ENCODE data around the gene TBC1D8.

Gene TBC1D8

GRCh38 chr2:101006065-101006715, 145.0 kb downstream of the TBC1D8 start:
- Histone ChIP-seq H3K27me3 (ENCODE audit: control insufficient read depth in 3 of 3, insufficient read depth in 3 of 3, low read depth in 1 of 3, low read length in 3 of 3) (no peaks in the 10 kb centered on the region), H2BK15ac (ENCODE audit: low read length) (no peak overlapping the region), H3K4me2 (ENCODE audit: insufficient read depth, low read length, poor library complexity, severe bottlenecking) (no peak overlapping the region), H3K4ac (ENCODE audit: low read length) (no peak overlapping the region), H2AK5ac (ENCODE audit: low read depth, low read length) (no peak overlapping the region), H4K8ac (ENCODE audit: low read depth, low read length) (no peak overlapping the region), H3K23ac (ENCODE audit: low read depth, low read length, poor library complexity) (no peak overlapping the region), H3K18ac (ENCODE audit: low read length) (no peak overlapping the region), H3K36me3 (replicated peaks in 1 of 2; ENCODE audit: control insufficient read depth in 2 of 2, insufficient read depth in 2 of 2, low read length in 2 of 2) (peaks cover 45 to 80% of the 10 kb centered on the region in 2 donors), H2BK5ac (ENCODE audit: low read length) (no peak overlapping the region), H2BK120ac (ENCODE audit: low read depth, low read length) (no peak overlapping the region), H2AFZ (ENCODE audit: low read length) (no peak overlapping the region), H3K9ac (ENCODE audit: low read depth, low read length, poor library complexity) (no peak overlapping the region), H3K9me3 (replicated peaks in 1 of 2; ENCODE audit: control insufficient read depth in 2 of 2, insufficient read depth in 1 of 2, low read depth in 1 of 2, low read length in 2 of 2) (peaks cover 4% of the 10 kb centered on the region in 2 donors), H3K4me3 (ENCODE audit: low read length in 2 of 2) (no peak overlapping the region), H3K79me1 (ENCODE audit: low read depth, low read length) (peaks cover 16% of the 10 kb centered on the region), H3K14ac (ENCODE audit: low read length) (no peak overlapping the region), H4K91ac (ENCODE audit: low read depth, low read length, poor library complexity) (no peak overlapping the region), H3K27ac (replicated peaks; ENCODE audit: low read length) (no peak overlapping the region), H3K4me1 (ENCODE audit: control insufficient read depth in 2 of 2, insufficient read depth in 1 of 2, low read depth in 1 of 2, low read length in 2 of 2) (peaks cover 10 to 13% of the 10 kb centered on the region in 2 donors), H2BK12ac (ENCODE audit: low read length) (no peak overlapping the region)
- no CpG with 5 or more reads among the region's 4 CpGs for WGBS, 2 donors (ENCODE audit: extremely low coverage in 2 of 2, insufficient read length in 2 of 2, insufficient replicate concordance in 1 of 2)
- DNase-seq (ENCODE audit: low spot score) = no peak

DNA sequence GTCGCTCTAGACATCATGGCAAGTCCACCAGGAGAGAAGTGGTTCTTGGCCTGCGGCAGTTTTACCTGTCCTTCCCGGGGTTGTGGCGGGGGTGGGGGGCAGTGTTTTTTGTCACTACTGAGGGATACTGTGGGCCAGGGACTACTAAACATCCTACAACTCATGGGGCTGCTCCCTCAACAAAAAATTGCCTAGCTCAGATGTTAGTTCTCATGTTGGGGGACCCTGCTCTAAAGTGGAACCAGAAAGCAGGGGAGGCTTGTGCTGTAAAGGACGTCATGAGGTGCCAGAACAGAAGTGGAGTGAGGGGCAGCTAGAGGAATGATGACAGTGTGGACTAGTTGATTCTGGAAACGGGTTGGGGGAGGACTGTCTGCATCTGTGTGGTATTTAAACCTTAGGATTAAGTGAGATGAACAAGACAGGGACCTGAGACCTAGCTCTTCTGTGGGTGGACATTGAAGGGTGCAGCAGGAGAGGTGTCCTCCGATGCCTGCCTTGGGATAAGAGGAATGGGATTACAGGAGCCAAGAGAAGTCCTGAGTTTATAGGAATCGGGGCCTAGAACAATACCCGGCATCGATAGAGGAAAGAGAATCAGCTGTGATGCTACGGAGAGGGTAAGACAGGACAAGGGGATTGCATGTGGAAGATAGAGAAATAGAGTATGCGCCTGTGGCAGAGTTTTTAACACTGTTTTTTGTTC, 146.4 kb downstream of the TBC1D8 start:
- peaks cover 4% of the 10 kb centered on the region in 2 donors for H3K9me3 ChIP-seq (replicated peaks in 1 of 2; ENCODE audit: control insufficient read depth in 2 of 2, insufficient read depth in 1 of 2, low read depth in 1 of 2, low read length in 2 of 2)
- no peak overlapping the region for H2BK5ac ChIP-seq (ENCODE audit: low read length)
- H3K27me3 ChIP-seq (ENCODE audit: control insufficient read depth in 3 of 3, insufficient read depth in 3 of 3, low read depth in 1 of 3, low read length in 3 of 3) = no peaks in the 10 kb centered on the region
- H3K14ac ChIP-seq (ENCODE audit: low read length) = no peak overlapping the region
- H3K36me3 ChIP-seq (replicated peaks in 1 of 2; ENCODE audit: control insufficient read depth in 2 of 2, insufficient read depth in 2 of 2, low read length in 2 of 2) = peaks cover 41 to 67% of the 10 kb centered on the region in 2 donors
- H2BK12ac ChIP-seq (ENCODE audit: low read length) = no peak overlapping the region
- no peak overlapping the region for H3K4ac ChIP-seq (ENCODE audit: low read length)
- H2BK120ac ChIP-seq (ENCODE audit: low read depth, low read length) = no peak overlapping the region
- no peak overlapping the region for H3K18ac ChIP-seq (ENCODE audit: low read length)
- no peak overlapping the region for H3K4me3 ChIP-seq (ENCODE audit: low read length in 2 of 2)
- no peak overlapping the region for H4K91ac ChIP-seq (ENCODE audit: low read depth, low read length, poor library complexity)
- H2AFZ ChIP-seq (ENCODE audit: low read length) = no peak overlapping the region
- H3K4me2 ChIP-seq (ENCODE audit: insufficient read depth, low read length, poor library complexity, severe bottlenecking) = no peak overlapping the region
- no peak overlapping the region for H3K23ac ChIP-seq (ENCODE audit: low read depth, low read length, poor library complexity)
- no peak overlapping the region for H3K27ac ChIP-seq (replicated peaks; ENCODE audit: low read length)
- peaks cover 10 to 13% of the 10 kb centered on the region in 2 donors for H3K4me1 ChIP-seq (ENCODE audit: control insufficient read depth in 2 of 2, insufficient read depth in 1 of 2, low read depth in 1 of 2, low read length in 2 of 2)
- H2BK15ac ChIP-seq (ENCODE audit: low read length) = no peak overlapping the region
- WGBS, 2 donors (ENCODE audit: extremely low coverage in 2 of 2, insufficient read length in 2 of 2, insufficient replicate concordance in 1 of 2) = no CpG with 5 or more reads among the region's 12 CpGs
- peaks cover 16% of the 10 kb centered on the region for H3K79me1 ChIP-seq (ENCODE audit: low read depth, low read length)
- no peak for DNase-seq (ENCODE audit: low spot score)
- H4K8ac ChIP-seq (ENCODE audit: low read depth, low read length) = no peak overlapping the region
- no peak overlapping the region for H2AK5ac ChIP-seq (ENCODE audit: low read depth, low read length)
- H3K9ac ChIP-seq (ENCODE audit: low read depth, low read length, poor library complexity) = no peak overlapping the region

DNA sequence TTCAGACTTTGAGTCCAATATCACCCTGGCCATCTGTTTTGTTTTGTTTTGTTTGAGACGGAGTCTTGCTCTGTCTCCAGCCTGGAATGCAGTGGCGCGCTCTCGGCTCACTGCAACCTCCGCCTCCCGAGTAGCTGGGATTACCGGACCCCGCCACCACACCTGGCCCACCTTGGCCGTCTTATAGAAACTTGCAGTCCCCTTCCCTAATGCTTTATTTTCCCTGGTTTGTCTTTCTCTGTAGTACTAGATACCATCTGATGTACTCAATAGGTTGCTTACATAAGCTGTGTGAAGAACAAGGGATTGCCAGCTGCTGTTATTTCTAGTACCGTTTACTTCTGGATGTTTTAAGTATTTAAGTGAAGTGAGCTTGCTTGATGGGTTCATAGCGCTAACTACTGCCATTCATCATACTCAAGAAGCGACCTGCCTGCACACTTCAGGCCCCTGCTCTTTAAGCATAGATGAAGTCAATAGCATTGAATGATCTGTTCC, 147.9 kb downstream of the TBC1D8 start:
- peaks cover 10 to 13% of the 10 kb centered on the region in 2 donors for H3K4me1 ChIP-seq (ENCODE audit: control insufficient read depth in 2 of 2, insufficient read depth in 1 of 2, low read depth in 1 of 2, low read length in 2 of 2)
- peak overlapping the region; percentile 82 for H3K4me2 ChIP-seq (ENCODE audit: insufficient read depth, low read length, poor library complexity, severe bottlenecking)
- H4K91ac ChIP-seq (ENCODE audit: low read depth, low read length, poor library complexity) = no peak overlapping the region
- peaks cover 0 to 5% (median 0%) of the 10 kb centered on the region in 3 experiments for H3K27me3 ChIP-seq (ENCODE audit: control insufficient read depth in 3 of 3, insufficient read depth in 3 of 3, low read depth in 1 of 3, low read length in 3 of 3)
- no CpG with 5 or more reads among the region's 12 CpGs for WGBS, 2 donors (ENCODE audit: extremely low coverage in 2 of 2, insufficient read length in 2 of 2, insufficient replicate concordance in 1 of 2)
- H3K9ac ChIP-seq (ENCODE audit: low read depth, low read length, poor library complexity) = no peak overlapping the region
- no peak overlapping the region for H3K4ac ChIP-seq (ENCODE audit: low read length)
- H3K27ac ChIP-seq (replicated peaks; ENCODE audit: low read length) = no peak overlapping the region
- H3K79me1 ChIP-seq (ENCODE audit: low read depth, low read length) = peaks cover 16% of the 10 kb centered on the region
- no peak overlapping the region for H2AK5ac ChIP-seq (ENCODE audit: low read depth, low read length)
- DNase-seq (ENCODE audit: low spot score) = no peak
- H3K4me3 ChIP-seq (ENCODE audit: low read length in 2 of 2) = peak overlapping the region; percentile 60 to 97
- H2BK120ac ChIP-seq (ENCODE audit: low read depth, low read length) = no peak overlapping the region
- H3K18ac ChIP-seq (ENCODE audit: low read length) = no peak overlapping the region
- H2BK12ac ChIP-seq (ENCODE audit: low read length) = no peak overlapping the region
- H3K23ac ChIP-seq (ENCODE audit: low read depth, low read length, poor library complexity) = no peak overlapping the region
- peaks cover 38 to 57% of the 10 kb centered on the region in 2 donors for H3K36me3 ChIP-seq (replicated peaks in 1 of 2; ENCODE audit: control insufficient read depth in 2 of 2, insufficient read depth in 2 of 2, low read length in 2 of 2)
- H2BK5ac ChIP-seq (ENCODE audit: low read length) = no peak overlapping the region
- peaks cover 4% of the 10 kb centered on the region in 2 donors for H3K9me3 ChIP-seq (replicated peaks in 1 of 2; ENCODE audit: control insufficient read depth in 2 of 2, insufficient read depth in 1 of 2, low read depth in 1 of 2, low read length in 2 of 2)
- no peak overlapping the region for H3K14ac ChIP-seq (ENCODE audit: low read length)
- no peak overlapping the region for H2BK15ac ChIP-seq (ENCODE audit: low read length)
- no peak overlapping the region for H2AFZ ChIP-seq (ENCODE audit: low read length)
- no peak overlapping the region for H4K8ac ChIP-seq (ENCODE audit: low read depth, low read length)

All from neuronal stem cell (in vitro differentiated cells).